Pancreas (tissue), 10 donors: ENCODE data around the gene FLAD1. TPM values are rescaled to one million over a fixed set of nuclear protein-coding genes. Genes with fewer than 3 reads are reported as not detected.

ENCODE experiments used
- ATAC-seq, 4 donors: fragments of 200-7000 bp; cut with Tn5 transposase; one replicate each; pipeline versions ENCODE4 v1.8.0 to v1.9.1; 2020; ENCODE audit warnings: mild to moderate bottlenecking in 4 of 4, moderate library complexity in 4 of 4
- DNase-seq, 6 donors: peaks; one replicate each; pipeline ENCODE4 v3.0.0-alpha.2; 2020
- FAIRE-seq: peaks from 2 replicates; lab custom pipeline; 2012; peaks lifted over from hg19 to GRCh38; lab: Jason Lieb, UNC
- H3K27ac ChIP-seq, 4 donors: fragments of 200-600 bp; sonication (generic); 1 replicate in 3 of 4; 2 replicates in 1 of 4; pipeline versions ENCODE4 v1.5.0 to v1.8.0; 2020
- H3K27me3 ChIP-seq, 4 donors: fragments of 200-600 bp; one replicate each; pipeline ENCODE4 v1.8.0; 2021
- H3K36me3 ChIP-seq, 3 donors: fragments of 200-600 bp; sonication (generic) in 1 of 3; one replicate each; pipeline versions ENCODE4 v1.5.0 to v1.8.0; 2020 to 2021
- H3K4me1 ChIP-seq, 3 donors: fragments of 200-600 bp; one replicate each; pipeline ENCODE4 v1.8.0; 2021
- H3K4me3 ChIP-seq, 4 donors: fragments of 200-600 bp; sonication (generic) in 2 of 4; one replicate each; pipeline versions ENCODE4 v1.5.0 to v1.8.0; 2020 to 2021
- H3K9me3 ChIP-seq, 4 donors: fragments of 200-600 bp; one replicate each; pipeline ENCODE4 v1.8.0; 2021
- CTCF ChIP-seq, 4 donors: fragments of 200-600 bp; sonication (generic) in 3 of 4; IDR thresholded peaks; one replicate each; pipeline versions ENCODE4 v1.5.0 to v1.8.0; 2021; ENCODE audit warnings: antibody characterized with exemption in 4 of 4
- WGBS, 2 donors: extraction: QIAGEN DNeasy Blood & Tissue Kit; methylation state at CpG; one replicate each; pipeline ENCODE4 v1.1.7; 2013; 5-methylcytosine and 5-hydroxymethylcytosine counted together
- intact Hi-C, 3 donors: fragments of 100-400 bp; cut with DNase I; formaldehyde crosslinking; loops; one replicate each; pipeline versions ENCODE4 v1.11.1 to v1.14.2; 2022
- polyA plus RNA-seq, 2 donors: library from polyadenylated mRNA; stranded (reverse); fragments of 200-250 nt; gene quantifications; one replicate each; pipeline ENCODE4 v1.2.3, GENCODE V29; 2013
- total RNA-seq, 6 donors: library from RNA; stranded (reverse); fragmentation: NEBNext Ultra II Directional in 4 of 6; extraction: Animal tissue kit (Norgen Biotek cat#: 25700) in 4 of 6; gene quantifications; one replicate each; pipeline versions ENCODE4 v1.2.1 to v1.2.4, GENCODE V29; 2021 to 2023
- donor health status: healthy with polysubstance abuse.
- donor health status: DM: no; HTN: no; CAD: no; lungs with moderate emphysema.
- donor health status: DM: no; HTN: no; CAD: no.
- donor health status: control.
- donor health status: control.
- donor health status: Bipolar disorder and iron deficiency.
- donor health status: DM: yes; HTN: yes; CAD: no.
- donor health status: DM: no; HTN: no; CAD: no.
- donor health status: DM: no; HTN: no; CAD: no.
- donor health status: DM: yes; HTN: yes; CAD: no.

FLAD1 gene
- total and polyA plus RNA-seq, 8 donors: 8.3 to 28.6 (median 13.2) TPM

GRCh38 chr1:154945160-154945961 is 37.8 kb upstream of the FLAD1 start:
- H3K27ac ChIP-seq: no peak overlapping the region
- 79 to 80% methylated on average over 13 to 15 of the region's 15 CpGs for WGBS, 2 donors
- intact Hi-C loops: no loop called here
- no peaks in the 10 kb centered on the region for H3K9me3 ChIP-seq
- ATAC-seq (no peak), FAIRE-seq (no peak), DNase-seq (peak in 1 of 6 donors; percentile 51)
- no peak for TF ChIP-seq CTCF (IDR thresholded peaks at IDR 0.05)
- no peaks in the 10 kb centered on the region for H3K36me3 ChIP-seq
- no peak overlapping the region for H3K4me3 ChIP-seq
- peaks cover 0 to 12% (median 0%) of the 10 kb centered on the region in 3 donors for H3K4me1 ChIP-seq
- no peaks in the 10 kb centered on the region for H3K27me3 ChIP-seq

GRCh38 chr1:154945962-154946850 is 36.9 kb upstream of the FLAD1 start:
- H3K4me1 ChIP-seq: peaks cover 0 to 12% (median 0%) of the 10 kb centered on the region in 3 donors
- no peak overlapping the region for H3K4me3 ChIP-seq
- no peaks in the 10 kb centered on the region for H3K9me3 ChIP-seq
- TF ChIP-seq CTCF (IDR thresholded peaks at IDR 0.05): no peak
- no peaks in the 10 kb centered on the region for H3K27me3 ChIP-seq
- WGBS, 2 donors: 85 to 87% methylated on average over 17 of the region's 17 CpGs
- FAIRE-seq: no peak
- peak in 1 of 6 donors; percentile 55 for DNase-seq
- no peak overlapping the region for H3K27ac ChIP-seq
- intact Hi-C loops: no loop called here
- no peak for ATAC-seq
- H3K36me3 ChIP-seq: no peaks in the 10 kb centered on the region

- Histone ChIP-seq H3K4me1 (peaks cover 0 to under 1% (median 0%) of the 10 kb centered on the region in 3 donors), H3K27me3 (no peaks in the 10 kb centered on the region), H3K36me3 (no peaks in the 10 kb centered on the region), H3K9me3 (no peaks in the 10 kb centered on the region), H3K27ac (no peak overlapping the region), H3K4me3 (no peak overlapping the region)
- FAIRE-seq (no peak), DNase-seq (no peak), ATAC-seq (no peak)
- no peak for TF ChIP-seq CTCF (IDR thresholded peaks at IDR 0.05)
- WGBS, 2 donors: 90 to 96% methylated on average over 11 of the region's 11 CpGs
- intact Hi-C loops: no loop called here
Measured at GRCh38 chr1:154948079-154948478, 35.1 kb upstream of the FLAD1 start.

- H3K4me1 ChIP-seq: peaks cover 13 to 16% (median 15%) of the 10 kb centered on the region in 3 donors
- no peak for TF ChIP-seq CTCF (IDR thresholded peaks at IDR 0.05)
- no peaks in the 10 kb centered on the region for H3K9me3 ChIP-seq
- H3K4me3 ChIP-seq: no peak overlapping the region
- FAIRE-seq: no peak
- intact Hi-C loops: no loop called here
- H3K36me3 ChIP-seq: no peaks in the 10 kb centered on the region
- no peaks in the 10 kb centered on the region for H3K27me3 ChIP-seq
- H3K27ac ChIP-seq: no peak overlapping the region
- DNase-seq: peak in 1 of 6 donors; percentile 61
- 80 to 88% methylated on average over 15 of the region's 15 CpGs for WGBS, 2 donors
- ATAC-seq: no peak
Measured at GRCh38 chr1:154951901-154952657, 31.1 kb upstream of the FLAD1 start.
